PC-9 (cell line): ENCODE data around the gene ORAI2.

ENCODE experiments used
- EZH2 ChIP-seq: fragments of 200-600 bp; sonication (generic); IDR thresholded peaks from 2 replicates; pipeline ENCODE4 v1.8.0; 2017; ENCODE audit warnings: antibody characterized with exemption, low read depth
- TF ChIP-seq, protein P1 (sequence below): fragments of 200-600 bp; sonication (generic); conservative IDR thresholded peaks from 2 replicates; pipeline ENCODE4 v1.6.1; 2017; ENCODE audit warnings: mixed run types, antibody characterized with exemption, mild to moderate bottlenecking, moderate library complexity

DNA sequence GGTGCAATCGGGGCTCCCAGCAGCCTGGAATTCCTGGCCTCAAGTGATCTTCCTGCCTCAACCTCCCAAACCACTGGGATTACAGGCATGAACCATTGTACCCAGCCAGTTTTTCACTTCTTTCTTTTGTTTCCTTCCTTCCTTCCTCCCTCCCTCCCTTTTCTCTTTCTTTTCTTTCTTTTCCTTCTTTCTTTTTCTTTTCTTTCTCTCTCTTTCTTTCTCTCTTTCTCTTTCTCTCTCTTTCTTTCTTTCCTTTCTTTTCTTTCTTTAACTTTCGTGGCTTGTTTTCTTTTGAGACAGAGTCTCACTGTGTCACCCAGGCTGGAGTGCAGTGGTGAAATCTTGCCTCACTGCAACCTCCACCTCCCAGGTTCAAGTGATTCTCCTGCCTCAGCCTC, 12.3 kb downstream of the ORAI2 start:
- TF ChIP-seq, protein P1, sequence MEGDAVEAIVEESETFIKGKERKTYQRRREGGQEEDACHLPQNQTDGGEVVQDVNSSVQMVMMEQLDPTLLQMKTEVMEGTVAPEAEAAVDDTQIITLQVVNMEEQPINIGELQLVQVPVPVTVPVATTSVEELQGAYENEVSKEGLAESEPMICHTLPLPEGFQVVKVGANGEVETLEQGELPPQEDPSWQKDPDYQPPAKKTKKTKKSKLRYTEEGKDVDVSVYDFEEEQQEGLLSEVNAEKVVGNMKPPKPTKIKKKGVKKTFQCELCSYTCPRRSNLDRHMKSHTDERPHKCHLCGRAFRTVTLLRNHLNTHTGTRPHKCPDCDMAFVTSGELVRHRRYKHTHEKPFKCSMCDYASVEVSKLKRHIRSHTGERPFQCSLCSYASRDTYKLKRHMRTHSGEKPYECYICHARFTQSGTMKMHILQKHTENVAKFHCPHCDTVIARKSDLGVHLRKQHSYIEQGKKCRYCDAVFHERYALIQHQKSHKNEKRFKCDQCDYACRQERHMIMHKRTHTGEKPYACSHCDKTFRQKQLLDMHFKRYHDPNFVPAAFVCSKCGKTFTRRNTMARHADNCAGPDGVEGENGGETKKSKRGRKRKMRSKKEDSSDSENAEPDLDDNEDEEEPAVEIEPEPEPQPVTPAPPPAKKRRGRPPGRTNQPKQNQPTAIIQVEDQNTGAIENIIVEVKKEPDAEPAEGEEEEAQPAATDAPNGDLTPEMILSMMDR, result no peak
- TF ChIP-seq EZH2, result no peak
